Measurements from ENCODE around the gene SCARB2. TPM values are rescaled to one million over a fixed set of nuclear protein-coding genes. Genes with fewer than 3 reads are reported as not detected.

Gene SCARB2
- total and polyA plus RNA-seq, 8 donors = 36.8 to 123 (median 72.4) TPM

GRCh38 chr4:76188149-76188548 lies 25.5 kb downstream of the SCARB2 start:
- ATAC-seq (no peak), FAIRE-seq (no peak)

GRCh38 chr4:76187152-76187551 lies 26.5 kb downstream of the SCARB2 start:
- WGBS, 2 donors = 15 to 19% methylated on average over 3 of the region's 3 CpGs

More at GRCh38 chr4:76188149-76188548, 25.5 kb downstream of the SCARB2 start:
- intact Hi-C loops (cut with DNase I) = loop anchor here in 1 of 3 donors (10.0 kb wide), 1 partner anchor 197 kb away; no protein-coding TSS in a partner anchor
- TF ChIP-seq CTCF (IDR thresholded peaks at IDR 0.05) = no peak
- Histone ChIP-seq H3K4me1 (peaks cover 0 to 25% (median 24%) of the 10 kb centered on the region in 3 donors), H3K36me3 (peaks cover 0 to 10% (median 0%) of the 10 kb centered on the region in 3 donors), H3K4me3 (no peak overlapping the region), H3K27me3 (no peaks in the 10 kb centered on the region), H3K27ac (no peak overlapping the region), H3K9me3 (no peaks in the 10 kb centered on the region)
- DNase-seq = no peak

DNA sequence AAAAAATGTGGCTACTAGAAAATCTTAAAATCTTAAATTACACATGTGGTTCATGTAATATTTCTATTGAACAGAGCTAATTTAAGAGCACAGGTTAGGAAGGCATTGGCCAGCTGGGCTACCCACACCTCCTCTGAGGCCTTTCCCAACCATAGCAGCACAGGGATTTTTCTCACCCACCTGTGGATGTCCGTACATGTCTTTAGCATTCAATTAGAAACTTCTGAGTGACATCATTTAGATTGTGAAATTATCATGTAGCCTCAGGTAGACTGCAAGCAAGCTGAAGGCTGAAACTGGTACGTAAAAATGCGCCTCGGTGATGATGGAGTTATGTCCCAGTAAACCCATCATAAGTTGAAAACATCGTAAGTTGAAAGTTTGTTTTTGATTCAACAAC lies 31.2 kb downstream of the SCARB2 start:
- Histone ChIP-seq H3K27me3 (no peaks in the 10 kb centered on the region), H3K4me1 (peaks cover 0 to 21% (median 15%) of the 10 kb centered on the region in 3 donors), H3K9me3 (no peaks in the 10 kb centered on the region), H3K4me3 (no peak overlapping the region), H3K36me3 (no peaks in the 10 kb centered on the region), H3K27ac (no peak overlapping the region)
- TF ChIP-seq CTCF (IDR thresholded peaks at IDR 0.05) = no peak
- DNase-seq = no peak
- WGBS, 2 donors = 94 to 95% methylated on average over 5 of the region's 5 CpGs
- intact Hi-C loops (cut with DNase I) = loop anchor here in 1 of 3 donors (10.0 kb wide), 1 partner anchor 202 kb away; no protein-coding TSS in a partner anchor
- ATAC-seq = no peak
- no peak for FAIRE-seq

More at GRCh38 chr4:76187152-76187551, 26.5 kb downstream of the SCARB2 start:
- FAIRE-seq (no peak), DNase-seq (no peak), ATAC-seq (peak in 3 of 4 donors; percentile 46 to 71 (median 61))
- H3K9me3 ChIP-seq = no peaks in the 10 kb centered on the region
- intact Hi-C loops (cut with DNase I) = loop anchor here in 1 of 3 donors (10.0 kb wide), 1 partner anchor 198 kb away; no protein-coding TSS in a partner anchor
- H3K4me1 ChIP-seq = peaks cover 0 to 25% (median 24%) of the 10 kb centered on the region in 3 donors
- no peak for TF ChIP-seq CTCF (IDR thresholded peaks at IDR 0.05)
- no peak overlapping the region for H3K4me3 ChIP-seq
- no peaks in the 10 kb centered on the region for H3K27me3 ChIP-seq
- H3K27ac ChIP-seq = no peak overlapping the region
- H3K36me3 ChIP-seq = peaks cover 0 to 1% (median 0%) of the 10 kb centered on the region in 3 donors

DNA sequence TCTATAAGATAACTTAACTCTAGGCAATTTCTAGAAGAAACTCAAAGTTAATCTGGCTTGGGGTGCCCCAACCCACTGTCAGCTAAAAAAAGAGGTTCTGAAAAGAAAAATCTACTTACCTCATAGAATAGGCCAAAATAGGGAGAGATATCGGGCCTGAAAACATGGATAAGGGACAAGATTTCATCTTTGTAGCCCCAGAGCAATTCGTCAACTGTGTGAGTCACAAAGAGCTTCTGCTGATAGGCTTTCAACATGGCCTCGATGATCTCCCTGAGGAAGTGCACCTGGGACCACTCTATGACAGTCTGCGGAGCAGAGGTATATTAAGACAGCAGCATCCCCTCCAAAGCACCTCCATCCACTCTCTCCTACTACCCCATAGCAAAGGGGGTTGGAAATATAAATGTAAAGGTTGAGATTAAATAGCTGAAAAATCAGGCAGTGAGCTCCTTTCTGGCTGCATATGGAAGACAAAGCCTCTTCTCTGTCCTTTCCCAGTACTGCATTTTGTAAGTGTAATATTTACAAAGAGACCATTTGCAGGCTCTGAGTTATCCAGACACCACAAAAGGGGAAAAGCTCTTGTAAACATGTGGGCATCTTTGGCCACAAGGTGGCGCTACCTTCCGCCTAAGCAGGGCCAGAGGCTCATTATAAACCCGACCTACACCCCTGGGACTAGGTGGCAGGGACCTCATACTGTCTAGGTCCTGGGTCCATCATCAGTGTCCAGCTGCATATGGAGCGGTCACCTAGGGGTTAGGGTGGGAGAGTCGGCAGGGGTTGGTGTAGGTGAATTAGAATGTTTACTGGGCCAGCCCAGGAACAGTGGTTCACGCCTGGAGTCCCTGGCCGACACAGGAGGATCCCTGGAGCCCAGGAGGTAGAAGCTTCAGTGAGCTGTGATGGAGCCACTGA lies 34.0 kb downstream of the SCARB2 start:
- Histone ChIP-seq H3K36me3 (peaks cover 0 to 13% (median 0%) of the 10 kb centered on the region in 3 donors), H3K9me3 (no peaks in the 10 kb centered on the region), H3K27ac (no peak overlapping the region), H3K27me3 (no peaks in the 10 kb centered on the region), H3K4me3 (no peak overlapping the region), H3K4me1 (peaks cover 0 to 9% (median 4%) of the 10 kb centered on the region in 3 donors)
- intact Hi-C loops (cut with DNase I) = loop anchor here in 1 of 3 donors (10.0 kb wide), 2 partner anchors 205 to 315 kb away; no protein-coding TSS in a partner anchor
- peak; percentile 67 to 97 (median 87) for DNase-seq
- TF ChIP-seq CTCF (IDR thresholded peaks at IDR 0.05) = peak; percentile 81 to 94 (median 89)
- FAIRE-seq = no peak
- peak; percentile 90 to 97 (median 94) for ATAC-seq
- 46 to 47% methylated on average over 11 of the region's 11 CpGs for WGBS, 2 donors
